NCI-H524 (cell line): Measurements from ENCODE around the gene HAND1.
"Not testable (repeated sequence)": the region's sequence is repeated elsewhere in the genome, so short reads cannot be mapped to it uniquely, and the experiment has no call there.

Source experiments
- DNase-seq, 2 experiments: peaks; one replicate each; lab custom pipeline; 2025; lab: John Stamatoyannopoulos, UW

HAND1 gene

GRCh38 chr5:154478224-154478565 lies at the start of gene HAND1:
HAND1 (minus strand) TSS chr5:154478227; CDS start chr5:154478008, 219 bp downstream.
- DNase-seq = peak; percentile 60 to 75

DNA sequence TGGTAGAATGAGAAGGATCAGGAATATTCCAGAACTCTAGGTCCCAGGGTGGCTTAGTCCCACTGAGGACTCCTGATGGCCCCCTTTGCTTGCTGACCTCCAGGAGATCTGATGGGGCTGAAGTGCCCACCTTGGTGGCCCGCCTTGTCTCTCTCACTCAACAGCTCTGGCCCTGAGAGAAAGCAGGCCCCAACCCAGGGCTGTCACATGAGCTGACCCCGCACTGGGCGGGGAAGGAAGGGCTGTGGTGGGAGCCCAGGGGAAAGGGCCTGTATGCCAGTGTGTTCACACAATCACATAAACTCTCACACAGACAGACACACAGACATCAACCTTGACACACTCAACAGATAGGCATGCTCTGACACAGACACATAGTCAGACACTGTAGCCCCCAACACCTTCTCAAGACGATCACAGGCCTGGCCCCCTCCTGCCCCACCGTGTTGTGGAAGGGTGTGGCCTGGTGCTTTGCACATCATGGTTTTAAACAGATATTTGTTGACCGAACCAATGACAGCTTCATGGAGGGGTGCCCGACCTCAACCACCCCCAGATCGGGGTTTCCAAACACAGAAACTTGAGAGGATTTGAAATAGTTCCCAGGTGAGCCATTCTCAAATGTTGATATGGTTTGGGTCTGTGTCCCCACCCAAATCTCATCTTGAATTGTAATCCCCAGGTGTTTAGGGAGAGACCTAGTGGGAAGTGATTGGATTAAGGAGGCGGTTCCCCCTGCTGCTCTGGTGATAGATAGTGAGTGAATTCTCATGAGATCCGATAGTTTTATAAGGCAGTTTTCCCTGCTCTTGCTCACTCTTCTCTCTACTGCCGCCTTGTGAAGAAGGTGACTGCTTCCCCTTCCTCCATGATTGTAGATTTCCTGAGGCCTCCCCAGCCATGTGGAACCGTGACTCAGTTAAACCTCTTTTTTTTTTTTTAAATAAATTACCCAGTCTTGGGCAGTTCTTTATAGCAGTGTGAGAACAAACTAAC lies 48.5 kb upstream of the HAND1 start:
- no peak for DNase-seq

- no peak for DNase-seq
Observed at GRCh38 chr5:154524859-154525258, 46.8 kb upstream of the HAND1 start.

- no peak for DNase-seq
Observed at GRCh38 chr5:154524181-154524580, 46.2 kb upstream of the HAND1 start.

DNA sequence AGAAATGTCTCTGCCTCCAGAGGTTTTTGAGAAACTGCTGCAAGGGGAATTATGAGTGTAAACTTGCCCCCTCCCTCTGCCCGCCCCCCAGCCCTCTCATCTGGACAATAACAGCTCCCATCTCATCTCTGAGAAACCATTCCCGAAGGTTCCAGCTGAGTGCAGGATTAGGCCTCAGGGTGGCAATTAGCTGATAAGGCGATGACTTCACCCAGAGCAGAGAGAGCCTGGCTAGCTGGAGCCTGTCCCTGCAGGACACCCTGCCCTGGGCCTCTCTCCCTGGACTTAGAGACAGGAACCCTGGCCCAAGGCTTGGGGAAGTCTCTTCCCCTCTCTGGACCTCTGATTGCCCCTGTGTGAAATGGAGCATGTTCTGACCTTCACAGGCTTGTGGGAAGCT lies 45.7 kb upstream of the HAND1 start:
- DNase-seq = peak in 1 of 2 experiments; percentile 26

- DNase-seq = peak in 1 of 2 experiments; percentile 26
Observed at GRCh38 chr5:154523104-154523503, 45.1 kb upstream of the HAND1 start.

GRCh38 chr5:154522284-154522683 lies 44.3 kb upstream of the HAND1 start:
- DNase-seq = no peak

DNA sequence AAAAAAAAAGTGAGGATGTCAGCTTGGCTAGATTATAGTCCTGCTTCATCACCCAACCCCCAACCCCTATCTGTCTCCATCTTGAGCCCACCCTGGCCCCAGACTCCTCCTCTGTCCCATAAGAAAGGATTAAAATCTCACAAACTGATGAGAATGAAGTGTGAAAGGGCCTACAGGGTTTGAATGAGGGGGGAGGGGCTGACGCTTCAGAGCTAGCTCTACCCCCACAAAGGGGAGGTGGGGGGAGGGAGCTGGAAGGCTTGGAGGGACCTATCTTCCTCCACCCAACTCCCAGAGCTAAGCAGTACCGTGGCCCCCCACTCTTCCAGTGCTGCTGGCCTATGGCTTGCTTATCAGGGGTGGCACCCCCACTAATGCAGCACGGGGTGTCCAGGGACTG lies 43.7 kb upstream of the HAND1 start:
- DNase-seq = no peak

DNA sequence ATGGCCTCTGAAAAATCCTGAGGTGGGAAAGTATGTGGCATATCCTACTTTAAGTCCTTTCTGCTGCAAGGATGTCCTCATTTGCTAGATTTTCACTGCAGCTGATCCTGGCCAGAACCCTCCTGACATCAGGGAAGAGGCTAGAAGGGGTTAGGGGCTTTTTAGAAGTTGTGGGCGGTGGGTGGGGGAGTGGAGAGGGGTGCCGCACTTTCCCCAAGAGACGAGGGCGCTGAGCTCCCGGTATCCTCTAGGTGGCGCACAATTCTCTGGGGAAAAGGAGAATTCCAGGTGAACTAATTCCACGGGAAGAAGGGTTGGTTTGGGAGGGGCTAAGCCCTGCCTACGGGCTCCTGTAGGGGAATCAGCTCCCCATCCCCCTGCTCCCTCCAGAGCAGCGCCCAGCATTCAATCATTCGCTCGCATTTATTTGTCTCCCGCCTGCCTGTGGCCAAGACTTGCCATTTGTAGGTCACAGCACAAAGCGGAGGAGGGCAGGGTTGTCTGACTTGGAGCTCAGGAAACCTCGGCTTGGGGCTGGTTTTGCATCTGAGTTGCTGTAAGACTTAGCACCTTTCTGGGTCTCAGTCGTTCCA lies 42.9 kb upstream of the HAND1 start:
- DNase-seq = peak in 1 of 2 experiments; percentile 50

GRCh38 chr5:154519359-154519758 lies 41.3 kb upstream of the HAND1 start:
- no peak for DNase-seq

DNA sequence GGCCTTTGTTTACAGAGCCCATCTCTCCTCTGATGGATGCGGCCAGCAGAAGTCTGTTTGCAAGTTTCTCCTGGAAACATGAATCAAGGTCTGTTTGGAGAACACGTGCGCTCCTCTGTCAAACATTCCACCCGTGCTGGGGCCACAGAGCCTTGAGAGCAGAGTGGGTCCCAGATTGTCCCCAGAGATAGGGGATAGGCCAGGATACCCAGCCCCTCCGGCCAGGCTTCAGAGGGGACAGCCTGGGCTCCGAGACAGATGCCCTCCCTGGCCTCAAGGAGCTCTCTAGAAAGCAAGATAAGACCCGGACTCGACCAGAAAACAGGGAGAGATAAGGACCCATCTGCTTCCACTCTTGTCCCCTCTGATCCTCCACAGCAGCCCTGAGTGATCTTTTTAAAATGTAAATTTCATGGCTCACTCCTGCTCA lies 40.4 kb upstream of the HAND1 start:
- peak in 1 of 2 experiments; percentile 45 for DNase-seq

DNA sequence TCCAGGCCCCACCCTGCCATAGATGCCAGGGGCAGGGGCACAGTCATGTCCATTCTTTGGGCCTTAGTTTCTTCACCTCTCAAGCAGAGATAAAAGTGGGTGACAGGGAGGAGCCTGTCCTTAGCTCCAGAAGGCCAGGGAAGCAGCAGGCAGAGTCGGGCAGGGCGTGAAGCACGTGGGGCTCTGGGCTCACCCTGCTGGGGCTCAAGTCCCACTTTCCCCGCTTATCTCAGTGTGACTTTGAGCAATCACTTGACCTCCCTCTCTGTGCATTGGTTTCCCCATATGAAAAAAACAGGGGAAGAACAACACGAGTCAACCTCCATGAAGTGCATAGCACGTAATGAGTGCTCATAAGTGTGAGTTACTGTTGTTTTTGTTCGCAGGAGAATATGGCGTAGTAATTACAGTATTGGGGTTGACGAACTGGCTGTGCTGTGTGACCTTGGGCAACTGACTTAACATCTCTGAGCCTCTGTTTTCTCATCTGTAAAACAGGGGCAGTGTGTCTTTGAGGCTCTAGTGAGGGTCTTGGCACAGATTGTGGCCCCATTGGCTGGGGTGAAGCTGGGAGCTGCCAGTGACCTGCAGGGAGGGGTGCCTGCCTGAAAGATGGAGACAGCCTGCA lies 39.9 kb upstream of the HAND1 start:
- DNase-seq = no peak

DNA sequence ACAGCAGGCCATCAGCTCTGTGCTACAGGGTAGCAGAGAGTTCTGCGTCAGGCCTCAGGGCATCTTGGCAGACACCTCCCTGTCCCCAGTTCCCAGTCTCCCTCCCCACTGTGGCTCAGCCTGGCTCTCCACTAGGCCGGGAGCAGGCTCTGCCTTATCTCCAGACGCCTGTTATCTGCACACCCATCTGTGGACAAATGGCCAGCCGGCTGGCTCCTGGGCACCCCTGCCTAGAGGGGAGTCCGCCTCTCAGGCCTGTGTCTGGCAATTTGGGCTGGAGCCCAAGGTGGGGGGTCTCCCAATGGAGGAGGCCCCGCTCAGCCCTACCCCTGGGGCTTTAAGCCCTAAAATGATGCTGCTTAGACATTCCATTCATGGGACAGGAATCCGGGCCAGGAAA lies 39.2 kb upstream of the HAND1 start:
- DNase-seq = no peak

DNA sequence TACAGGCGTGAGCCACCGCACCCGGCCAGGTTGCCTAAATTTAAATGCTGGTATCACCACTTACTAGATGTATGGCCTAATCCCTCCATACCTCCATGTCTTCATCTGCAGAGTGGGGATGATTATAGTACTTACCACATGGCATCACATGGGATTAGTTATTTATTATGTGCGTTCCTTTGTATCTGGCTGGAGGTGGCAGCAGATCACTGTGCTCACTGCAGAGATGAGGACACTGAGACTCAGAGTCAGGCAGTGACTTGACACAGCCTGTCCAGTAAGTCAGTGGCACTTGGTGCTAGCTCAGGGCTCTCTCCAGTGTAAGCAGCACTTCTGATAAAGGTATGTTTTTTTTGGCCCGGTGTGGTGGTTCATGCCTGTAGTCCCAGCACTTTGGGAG lies 38.4 kb upstream of the HAND1 start:
- no peak for DNase-seq

DNA sequence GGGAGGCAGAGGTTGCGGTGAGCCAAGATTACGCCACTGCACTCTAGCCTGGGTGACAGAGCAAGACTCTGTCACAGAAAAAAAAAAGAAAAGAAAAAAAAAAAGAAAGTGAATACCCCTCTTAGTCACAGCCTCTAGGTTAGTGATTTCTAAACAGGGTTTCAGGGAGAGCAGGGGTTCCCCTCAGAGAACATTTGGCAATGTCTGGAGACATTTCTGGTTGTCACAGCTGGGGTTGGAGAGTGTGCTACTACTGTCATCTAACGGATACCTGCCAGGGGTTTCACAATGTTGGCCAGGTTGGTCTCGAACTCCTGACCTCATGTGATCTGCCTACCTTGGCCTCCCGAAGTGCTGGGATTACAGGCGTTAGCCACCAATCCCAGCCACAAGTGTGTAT lies 37.5 kb upstream of the HAND1 start:
- DNase-seq = not testable (repeated sequence)

- no peak for DNase-seq
Observed at GRCh38 chr5:154514331-154514730, 36.3 kb upstream of the HAND1 start.

GRCh38 chr5:154513669-154514084 lies 35.6 kb upstream of the HAND1 start:
- no peak for DNase-seq

DNA sequence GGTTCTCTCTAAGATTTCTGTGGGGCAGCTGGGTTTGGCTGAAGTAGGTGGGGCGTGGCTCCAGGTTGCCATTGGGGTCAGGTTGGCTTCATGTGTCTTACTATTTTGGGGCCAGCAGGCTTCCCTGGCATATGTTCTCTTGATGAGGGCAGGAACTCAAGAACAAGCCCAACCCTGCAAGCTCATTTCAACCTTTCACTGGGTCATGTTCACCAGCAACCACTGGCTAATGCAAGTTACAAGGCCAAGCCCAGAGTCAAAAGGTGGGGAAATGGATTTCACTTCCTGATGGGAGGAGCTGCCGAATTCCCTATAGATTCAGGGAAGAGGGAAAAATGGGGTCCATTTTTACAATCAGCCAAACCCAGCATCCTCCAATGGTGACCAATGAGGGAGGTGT lies 34.0 kb upstream of the HAND1 start:
- no peak for DNase-seq

DNA sequence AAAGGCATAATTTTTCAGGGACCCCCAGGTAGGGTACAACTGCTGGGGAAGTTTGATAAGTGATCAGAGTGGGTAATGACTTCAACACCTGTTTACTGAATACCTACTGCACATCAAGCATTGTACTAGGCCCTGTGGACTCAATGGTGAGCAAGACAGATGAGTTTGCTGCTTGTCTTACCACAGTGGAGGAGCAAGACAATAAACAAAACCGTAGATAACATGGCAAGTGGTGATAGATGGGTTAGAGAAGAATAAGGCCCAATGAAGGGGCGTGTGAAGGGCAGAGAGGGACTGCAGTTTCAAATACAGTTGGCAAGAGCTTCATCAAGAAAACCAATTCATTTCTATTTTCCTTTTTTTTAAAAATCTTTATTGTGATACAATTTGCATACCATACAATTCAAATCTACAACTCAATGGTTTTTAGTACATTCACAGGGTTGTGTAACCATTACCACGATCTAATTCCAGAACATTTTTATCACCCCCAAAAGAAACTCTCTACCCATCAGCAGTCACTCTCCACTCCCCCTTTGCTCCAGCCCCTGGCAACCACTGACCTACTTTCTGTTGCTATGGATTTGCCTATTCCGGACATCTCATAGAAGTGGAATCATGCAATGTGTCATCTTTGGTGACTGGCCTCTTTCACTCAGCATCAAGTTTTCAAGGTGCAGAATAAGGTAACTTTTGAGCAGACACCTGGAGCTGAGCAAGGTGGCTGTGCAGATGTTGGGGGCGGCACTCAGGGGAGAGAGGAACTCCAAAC lies 31.9 kb upstream of the HAND1 start:
- no peak for DNase-seq

DNA sequence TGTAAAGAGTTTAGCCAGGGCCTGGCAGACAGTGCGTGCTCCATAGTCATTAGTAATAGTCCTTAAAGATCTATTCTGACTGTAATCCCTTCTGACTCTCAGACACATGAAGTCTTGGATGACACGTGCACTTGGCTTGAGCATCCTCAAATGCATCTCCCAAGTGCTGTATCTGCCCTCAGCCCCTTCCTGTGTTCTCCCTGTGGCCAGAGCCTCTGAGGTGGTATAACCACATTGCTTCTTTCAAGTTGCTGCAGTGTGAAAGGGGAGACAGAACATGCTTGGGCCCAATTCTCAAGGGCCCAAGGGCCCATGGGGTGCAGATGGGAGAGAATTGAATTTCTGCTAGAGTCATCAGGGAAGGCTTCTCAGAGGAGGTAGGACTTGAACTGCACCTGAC lies 30.1 kb upstream of the HAND1 start:
- DNase-seq = no peak

GRCh38 chr5:154506716-154507080 lies 28.7 kb upstream of the HAND1 start:
- no peak for DNase-seq

- no peak for DNase-seq
Observed at GRCh38 chr5:154506049-154506715, 28.2 kb upstream of the HAND1 start.
